Measurements from ENCODE around the gene POLRMT.
A peak's percentile ranks its signal among the peaks of the same experiment; 100 is the strongest.

POLRMT gene

DNA sequence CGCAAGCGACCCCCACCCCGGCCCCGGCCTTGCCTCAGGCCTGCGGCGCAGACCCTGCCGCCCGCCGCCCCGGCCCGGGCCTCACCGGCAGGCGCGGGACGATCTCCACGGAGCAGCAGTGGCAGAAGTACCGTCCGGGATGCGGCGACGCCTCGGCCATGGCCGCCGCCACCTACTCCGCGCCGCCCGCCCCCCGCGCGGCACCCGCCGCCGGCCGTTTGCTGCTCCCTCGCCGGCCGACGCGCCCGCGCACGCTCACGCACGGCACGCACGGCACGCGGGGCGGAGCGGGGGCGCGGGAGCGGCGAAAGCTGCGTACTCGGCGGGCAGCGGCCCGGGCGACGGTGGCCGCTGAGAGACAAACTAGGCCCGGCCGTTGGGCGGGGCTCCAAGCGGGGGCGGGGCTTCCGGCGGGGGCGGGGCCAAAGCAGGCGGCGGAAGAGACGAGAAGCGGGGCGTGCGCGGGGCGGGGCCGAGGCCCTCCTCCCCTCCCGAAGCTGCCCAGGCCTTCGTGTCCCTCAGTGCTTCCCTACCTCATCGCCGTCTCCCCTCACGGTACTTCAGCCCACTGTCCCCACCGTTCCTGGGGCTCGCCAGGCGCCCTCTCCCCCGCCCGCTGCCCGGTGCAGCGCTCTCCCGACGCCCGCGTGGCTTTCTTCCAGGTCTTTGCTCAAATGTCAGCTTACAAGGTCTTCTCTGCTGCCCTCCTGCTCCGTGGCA, 29.8 kb upstream of the POLRMT start, which contains the start of gene RNF126:
Gene RNF126 (minus strand): TSS at position 253 of the 720 bp plus-strand sequence. CDS start 93 bp downstream, at position 160.
- peak; percentile 92 for DNase-seq

DNA sequence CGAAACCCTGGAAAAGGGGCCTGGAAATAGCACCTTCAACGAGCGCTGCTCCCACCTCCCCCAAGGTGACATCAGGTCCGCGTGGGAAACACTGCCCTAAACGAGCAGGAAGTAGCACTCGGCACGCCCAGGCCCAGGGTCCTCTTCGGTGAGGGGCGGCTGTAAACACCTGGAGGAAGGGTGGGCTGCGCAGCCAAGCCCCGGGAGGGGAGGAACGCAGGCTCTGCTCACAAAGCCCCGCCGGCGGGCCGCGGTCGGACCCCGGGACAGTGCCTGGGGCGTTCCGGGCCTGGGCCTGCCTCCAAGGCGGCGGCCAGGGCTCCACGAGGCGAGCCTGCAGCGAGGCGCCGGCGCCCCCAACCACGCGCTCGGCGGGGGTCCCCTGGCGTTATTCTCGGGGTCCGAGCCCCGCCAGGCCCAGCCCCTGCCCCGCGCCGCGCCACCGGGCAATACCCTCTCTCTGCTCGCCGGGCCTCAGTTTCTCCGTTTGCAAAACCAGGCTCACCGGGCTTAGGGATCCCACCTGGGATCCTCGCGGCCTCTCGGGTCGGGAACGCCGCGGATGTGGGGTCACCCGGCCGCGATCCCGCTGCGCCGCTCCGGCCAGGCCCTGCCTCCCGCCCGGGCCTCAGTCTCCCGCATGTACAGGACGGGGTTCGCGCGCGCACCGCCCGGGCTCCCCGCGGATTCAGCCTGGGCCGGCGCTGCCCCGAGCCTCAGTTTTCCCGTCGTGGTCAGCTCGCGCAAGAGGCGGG, 29.0 kb upstream of the POLRMT start:
- DNase-seq = peak; percentile 35 to 65

DNA sequence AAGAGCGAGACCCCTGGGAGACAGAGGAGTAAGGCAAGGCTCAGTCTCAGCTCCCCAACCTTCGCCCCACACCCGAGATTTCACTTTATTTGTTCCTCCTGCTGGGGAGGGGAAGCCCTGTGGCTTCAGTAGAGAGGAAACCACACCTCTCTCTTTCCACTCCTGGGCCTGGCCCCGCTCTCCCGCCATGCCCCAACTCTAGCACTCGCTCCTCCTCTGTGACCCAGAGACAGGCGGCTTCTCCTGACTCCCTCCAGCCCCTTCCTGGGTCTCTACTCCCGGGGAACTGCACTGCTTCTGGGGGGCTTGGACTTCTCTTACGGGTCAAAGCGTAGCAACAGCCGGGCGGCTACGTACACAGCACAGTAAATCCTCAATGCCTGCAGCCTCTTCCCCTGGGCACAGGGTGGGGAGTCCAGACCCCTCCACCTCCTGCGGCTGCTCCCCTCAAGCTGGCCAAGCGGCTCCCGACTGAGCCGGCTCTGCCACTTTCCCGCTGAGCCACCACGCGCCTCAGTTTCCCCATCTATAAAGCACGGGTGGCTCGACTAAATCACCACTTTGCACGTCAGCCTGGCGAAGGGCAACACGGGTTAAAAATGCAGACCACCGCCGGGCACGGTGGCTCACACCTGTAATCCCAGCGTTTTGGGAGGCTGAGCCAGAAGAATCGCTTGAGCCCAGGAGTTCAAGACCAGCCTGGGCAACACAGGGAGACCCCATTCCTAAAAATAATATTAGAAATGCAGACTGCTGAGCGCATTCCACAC, 28.3 kb upstream of the POLRMT start:
- DNase-seq = no peak

DNA sequence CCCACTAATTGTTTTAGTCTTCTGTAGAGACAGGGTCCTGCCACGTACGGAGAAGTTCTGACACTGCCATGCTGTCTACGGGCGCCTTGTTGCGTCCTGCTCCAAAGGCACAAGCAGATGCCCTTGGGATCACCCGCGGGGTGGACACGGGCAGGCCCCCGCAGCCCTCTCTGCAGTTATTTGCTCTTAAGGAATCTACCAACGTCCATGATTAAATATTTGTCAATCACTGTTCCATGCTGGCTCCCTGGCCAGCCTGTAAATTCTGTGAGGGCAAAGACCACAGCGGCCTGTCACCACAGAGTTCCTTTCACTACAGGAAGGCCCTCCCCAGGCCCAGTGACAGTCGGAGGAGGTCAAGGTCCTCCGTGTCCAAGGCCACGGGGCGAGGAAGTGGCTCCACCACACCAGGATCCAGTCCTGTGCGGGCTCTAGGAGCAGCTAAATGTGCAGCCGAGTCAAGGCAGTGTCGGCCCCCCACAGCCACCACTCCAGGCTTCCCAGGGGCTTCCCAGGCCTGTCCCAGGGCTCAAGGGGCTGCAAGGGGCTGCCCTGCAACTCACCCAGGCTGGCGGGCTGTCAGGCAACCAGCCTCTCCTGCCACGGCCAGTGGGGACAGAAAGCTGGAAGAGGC, 27.6 kb upstream of the POLRMT start:
- no peak for DNase-seq

DNA sequence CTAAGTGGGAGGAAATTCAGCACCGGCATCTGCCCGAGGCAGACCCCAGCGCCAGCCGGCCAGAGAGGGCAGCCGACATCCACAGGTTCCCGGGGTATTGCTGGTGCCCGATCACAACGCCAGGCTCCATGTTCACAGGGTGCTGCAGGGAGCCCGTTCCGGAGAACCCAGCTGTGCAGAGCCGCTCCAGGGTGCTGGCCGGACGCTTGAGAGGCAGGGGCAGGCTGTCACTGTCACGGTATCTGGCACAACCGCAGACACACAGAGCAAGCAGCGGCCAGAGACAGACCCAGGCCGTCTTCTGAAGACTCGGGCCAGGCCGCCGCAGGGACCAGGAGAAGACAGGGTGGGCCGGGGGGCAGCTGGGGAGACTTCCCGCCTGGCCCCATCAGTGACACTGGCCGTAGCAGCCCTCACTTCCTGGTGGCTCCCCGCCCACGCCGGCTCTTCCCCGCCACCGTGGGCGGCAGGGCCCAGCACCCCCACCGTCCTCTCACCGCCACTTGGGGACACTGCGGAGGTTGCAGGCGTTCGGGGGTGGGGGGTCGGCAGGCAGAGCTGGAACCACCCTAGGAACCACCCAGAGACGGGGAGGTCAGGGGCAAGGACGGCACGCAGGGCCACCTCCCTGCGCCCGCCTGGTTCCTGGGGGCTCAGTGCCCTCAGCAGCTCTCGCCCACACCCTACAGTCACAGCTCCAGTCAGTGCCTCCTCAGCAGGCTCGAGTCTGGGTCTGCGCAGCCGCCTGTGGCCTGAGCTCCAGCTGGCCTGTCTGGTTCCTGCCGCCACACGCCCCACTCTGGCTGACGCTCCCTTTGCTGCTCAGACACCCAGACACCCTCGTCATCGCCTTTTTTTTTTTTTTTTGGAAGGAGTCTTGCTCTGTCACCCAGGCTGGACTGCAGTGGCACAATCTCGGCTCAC, 25.8 kb upstream of the POLRMT start:
- DNase-seq = no peak

DNA sequence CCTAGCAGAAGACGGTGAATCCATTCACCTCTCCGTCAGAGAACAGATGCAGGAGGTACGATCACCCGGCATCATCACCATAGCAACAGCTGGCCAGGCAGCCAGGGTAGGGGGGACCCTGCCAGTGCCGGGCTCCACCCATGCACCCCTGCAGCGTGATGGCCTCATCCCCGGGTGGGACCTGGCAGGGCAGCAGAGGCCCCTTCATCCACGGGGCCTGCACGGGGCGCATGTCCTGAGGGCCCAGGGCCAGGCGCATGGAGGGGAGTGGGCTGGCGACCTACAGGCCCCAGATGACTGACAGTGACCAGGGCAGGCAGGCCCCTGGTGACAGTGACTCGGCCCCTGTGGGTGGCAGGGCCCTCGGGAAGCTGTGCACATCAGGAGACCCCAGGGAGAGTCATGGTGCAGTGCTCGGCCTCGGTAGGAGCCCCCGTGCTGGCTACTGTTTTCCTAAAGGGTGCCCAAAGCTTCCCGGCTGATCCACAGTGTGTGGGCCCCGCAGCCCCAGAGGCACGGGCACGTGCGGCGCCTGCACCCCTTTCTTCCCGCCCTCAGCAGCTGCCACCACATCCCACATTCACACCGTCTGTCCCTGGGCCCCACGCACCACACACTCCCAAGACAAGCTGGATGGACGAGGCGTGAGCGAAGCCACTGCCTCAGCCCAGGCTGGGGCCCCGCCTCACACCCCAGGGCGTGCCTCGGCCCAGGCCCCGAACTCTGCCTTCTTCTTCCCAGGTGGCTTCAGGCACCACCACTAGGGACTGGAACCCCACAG, 24.9 kb upstream of the POLRMT start:
- DNase-seq = no peak

DNA sequence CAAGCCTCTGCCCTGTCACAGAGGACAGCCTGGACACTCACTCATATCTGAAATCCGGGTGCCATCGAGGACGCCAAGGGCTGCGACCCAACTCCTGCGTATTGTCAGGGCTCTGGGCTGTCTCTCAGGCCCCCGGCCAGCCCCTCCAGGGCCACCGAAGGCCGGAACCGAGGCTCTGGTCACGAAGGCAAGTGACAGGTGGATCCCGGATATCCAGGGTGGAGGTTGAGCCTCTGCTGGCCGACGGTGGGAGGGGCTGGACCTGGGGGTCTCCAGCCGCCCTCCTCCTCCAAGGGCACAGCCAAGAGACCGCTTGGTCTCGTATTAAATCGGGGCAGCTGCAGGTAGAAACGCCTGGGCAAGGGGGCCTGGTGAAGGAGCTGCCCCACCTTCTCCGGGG, 24.3 kb upstream of the POLRMT start:
- no peak for DNase-seq

DNA sequence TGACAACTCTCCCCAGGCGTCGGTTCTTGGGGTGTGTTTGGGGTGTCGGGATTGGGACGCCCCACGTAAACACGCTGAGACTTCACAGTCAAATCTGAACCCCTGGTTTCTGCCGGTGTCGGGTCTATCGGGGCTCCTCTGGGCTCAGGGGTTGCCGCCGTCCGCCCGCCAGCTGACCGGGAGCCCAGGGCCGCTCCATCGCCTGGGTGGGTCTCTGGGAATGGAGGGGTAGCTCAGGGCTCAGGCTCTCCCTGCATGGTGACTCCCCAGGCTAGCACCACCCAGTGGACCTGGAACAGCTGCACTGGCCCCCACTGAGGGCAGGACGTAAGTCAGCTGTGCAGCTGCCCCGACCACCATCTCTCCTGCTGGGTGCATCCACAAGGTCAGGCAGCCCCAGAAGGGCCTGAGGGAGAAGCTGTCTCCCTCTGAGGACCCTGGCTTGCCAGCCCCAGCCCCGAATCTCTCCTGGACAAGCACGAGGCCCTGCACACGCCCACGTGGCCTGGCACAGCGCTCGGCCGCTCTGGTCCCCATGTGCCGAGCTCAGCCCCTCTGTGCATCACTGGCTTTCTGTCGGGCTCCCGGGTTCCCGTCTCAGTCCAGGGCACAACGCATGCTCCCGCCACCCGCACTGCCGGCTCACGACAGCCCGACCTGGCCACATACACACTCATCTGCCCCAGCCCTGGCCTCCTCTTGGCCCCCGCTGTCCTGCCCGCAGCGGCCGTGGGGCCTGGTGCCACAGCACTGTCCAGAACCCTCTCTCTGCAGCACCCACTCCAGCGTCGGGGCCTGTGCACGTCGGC, 23.6 kb upstream of the POLRMT start:
- DNase-seq = no peak

DNA sequence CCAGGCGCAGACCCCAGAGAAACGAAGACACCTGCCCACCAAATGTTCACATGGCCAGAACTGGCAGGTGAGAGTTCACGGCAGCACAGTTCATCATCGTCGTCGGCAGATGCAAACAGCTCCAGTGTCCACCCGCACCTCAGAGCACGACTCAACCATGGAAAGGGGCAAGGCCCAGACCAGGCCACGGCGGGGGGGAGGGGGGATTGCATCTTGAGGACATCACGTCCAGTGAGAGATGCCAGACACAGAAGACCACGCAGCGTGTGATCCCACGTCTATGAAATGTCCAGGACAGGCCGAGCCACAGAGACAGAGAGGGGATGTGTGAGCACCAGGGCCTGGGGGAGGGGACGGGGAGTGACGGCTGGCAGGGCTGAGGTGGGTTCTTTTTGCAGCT, 22.4 kb upstream of the POLRMT start:
- no peak for DNase-seq

DNA sequence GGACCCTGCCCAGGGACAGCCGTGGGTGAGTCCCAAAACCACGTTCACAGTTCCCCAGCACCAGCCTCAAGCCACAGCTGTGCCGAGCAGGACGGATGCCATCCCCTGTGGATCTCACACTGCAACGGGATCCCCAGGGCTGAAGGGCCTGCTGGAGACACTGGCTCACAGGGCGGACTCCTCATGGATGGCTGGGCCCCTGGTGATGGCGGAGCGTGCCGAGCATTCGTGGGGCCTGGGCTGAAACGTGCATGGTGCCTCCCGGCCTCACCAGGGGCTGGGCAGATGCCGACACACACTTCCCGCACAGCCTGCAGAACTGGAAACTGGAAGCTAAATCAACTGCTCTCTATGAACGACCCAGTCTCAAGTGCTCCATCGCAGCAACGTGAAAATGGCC, 20.1 kb upstream of the POLRMT start:
- no peak for DNase-seq

DNA sequence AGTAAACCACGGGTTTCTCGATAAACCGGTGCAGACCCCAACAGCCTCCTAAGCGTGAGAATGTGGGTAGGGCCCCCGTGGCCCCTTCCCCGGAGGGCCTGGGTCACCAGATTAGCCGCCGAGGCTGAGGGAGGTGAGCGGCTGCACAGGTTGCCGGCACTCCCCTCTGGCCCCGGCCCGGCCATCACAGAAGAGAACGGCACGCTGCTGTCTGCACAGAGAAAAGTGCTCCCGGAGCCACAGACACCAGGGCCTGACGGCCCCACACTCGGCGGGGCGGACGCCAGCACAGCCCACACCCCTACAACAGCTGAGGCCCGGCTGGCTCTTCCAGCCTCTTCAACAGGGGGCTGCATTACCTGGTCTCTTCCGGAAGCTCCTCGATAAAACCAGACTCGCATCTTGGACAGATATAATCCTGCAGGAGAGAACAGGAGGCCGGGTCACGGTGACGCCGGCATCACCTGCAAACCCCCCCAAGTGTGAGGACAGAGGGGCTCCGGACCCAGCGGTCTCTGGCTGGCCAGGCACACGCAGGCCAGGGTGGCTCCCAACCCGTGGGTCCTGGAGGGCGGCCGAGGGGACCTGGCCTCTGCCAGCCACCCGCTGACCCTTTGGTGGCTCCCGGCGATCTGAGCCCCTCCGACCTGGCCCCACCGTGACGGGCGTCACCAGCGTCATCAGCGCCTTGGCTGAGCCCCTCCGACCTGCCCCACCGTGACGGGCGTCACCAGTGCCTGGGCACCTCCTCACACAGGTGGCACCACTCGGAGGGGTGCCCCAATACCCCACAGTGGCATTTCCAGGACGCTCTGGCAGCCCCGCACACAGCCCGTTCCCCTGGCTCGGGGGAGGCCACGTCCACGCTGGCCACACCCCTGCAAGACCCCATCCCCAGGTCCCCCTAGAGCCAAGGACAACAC, 19.4 kb upstream of the POLRMT start:
- no peak for DNase-seq

DNA sequence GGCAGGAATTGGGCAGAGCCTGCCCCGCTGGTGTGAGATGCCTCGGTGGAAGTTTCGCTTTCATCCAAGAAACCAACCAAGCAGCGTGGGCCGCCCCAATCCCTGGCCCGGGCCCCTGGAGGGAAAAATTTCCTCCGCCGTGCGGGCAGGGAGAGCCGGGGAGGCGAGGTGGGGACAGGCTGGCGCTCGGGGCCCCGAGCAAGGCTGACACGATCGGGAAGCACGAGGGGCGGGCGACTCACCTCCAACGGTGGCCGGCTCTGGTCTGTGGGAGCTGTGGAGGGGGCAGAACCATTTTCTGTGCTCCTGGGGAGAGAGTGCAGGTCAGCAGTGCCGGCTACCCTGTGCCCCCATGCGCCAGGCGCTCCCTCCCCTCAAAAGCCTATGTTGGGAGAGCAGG, 18.7 kb upstream of the POLRMT start:
- no peak for DNase-seq

DNA sequence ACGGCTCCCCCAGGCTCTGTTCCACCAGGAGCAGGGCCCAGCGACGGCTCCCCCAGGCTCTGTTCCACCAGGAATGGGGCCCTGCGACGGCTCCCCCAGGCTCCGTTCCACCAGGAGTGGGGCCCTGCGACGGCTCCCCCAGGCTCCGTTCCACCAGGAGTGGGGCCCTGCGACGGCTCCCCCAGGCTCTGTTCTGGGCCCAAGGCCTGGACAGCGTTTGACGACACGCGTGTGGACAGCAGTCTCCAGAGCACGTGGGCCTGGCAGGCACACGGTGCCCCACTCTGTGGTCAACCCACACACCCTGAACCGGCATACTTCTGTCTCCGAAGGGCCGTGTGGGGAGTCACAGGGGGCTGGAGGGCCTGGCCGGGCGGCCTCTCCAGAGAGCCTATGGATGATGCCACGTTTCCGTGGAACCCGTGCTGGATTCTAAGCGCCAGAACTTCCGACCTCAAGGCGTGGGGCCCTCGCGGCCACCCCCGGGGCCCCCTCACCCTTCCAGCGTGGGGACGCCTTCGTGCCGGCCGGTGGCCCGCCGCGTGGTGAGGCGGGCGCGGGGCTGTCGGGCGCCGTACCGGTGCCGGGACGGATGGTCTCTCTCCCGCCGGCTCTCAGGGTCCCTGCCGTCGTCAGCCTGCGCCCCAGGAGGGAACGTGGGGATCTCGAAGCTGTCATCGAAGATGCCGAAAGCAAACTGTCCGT, 17.9 kb upstream of the POLRMT start:
- DNase-seq = no peak

DNA sequence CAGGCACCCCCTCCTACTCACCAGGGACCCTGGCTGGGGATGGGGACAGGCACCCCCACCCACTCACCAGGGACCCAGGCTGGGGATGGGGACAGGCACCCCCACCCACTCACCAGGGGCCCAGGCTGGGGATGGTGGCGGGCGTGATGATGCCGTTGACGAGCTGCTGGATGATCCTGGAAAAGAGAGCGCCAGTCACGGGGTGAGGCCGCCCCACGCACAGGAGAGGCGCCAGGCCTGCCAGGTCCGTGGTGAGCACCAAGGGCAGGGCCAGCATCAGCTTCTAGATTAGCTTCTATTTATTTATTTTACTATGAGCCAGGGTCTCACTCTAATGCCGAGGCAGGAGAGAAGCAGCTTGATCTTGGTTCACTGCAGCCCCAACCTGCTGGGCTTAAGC, 16.8 kb upstream of the POLRMT start:
- no peak for DNase-seq

DNA sequence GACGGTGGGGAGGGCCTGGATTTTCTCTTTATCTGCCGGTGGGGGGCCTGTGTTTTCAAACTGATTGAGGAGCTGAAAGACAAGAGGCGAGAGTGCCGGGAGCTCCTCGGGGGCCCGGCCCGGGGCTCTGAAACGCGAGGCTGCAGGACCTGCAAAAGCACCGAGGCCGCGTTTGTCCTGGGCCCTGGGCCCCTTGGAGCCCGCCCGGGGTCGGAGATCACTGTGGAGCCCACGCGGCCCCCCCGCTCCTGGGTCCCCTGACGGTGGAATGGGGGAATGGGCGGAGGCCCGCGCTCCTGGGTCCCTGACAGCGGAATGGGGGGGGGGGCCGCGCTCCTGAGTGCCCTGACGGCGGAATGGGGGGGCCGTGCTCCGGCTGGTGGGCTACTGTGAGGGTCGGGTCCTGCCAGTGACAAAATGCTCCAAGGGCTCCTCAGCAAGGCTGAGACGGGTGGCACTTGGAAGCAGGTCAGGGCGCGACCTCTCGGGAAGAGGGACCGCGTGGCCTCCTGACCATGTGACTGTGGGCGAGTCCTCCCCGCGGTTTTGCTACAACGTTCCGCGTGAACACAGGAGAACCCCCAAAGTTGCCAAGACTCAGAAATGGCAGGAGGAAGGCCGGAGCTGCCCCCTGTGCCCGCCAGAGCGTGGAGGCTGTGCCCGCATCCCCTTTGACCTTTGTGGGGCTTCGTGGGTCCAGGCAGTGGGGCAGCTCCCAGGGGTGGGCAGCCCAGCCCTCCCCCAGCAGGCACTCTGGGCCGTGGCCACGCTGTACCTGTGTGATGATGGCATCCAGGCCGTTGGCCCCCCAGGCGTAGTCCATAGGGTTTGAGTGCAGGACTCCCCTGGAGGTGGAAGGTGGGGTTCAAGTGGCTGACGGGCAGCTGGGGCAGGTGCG, 15.8 kb upstream of the POLRMT start:
- DNase-seq = no peak

DNA sequence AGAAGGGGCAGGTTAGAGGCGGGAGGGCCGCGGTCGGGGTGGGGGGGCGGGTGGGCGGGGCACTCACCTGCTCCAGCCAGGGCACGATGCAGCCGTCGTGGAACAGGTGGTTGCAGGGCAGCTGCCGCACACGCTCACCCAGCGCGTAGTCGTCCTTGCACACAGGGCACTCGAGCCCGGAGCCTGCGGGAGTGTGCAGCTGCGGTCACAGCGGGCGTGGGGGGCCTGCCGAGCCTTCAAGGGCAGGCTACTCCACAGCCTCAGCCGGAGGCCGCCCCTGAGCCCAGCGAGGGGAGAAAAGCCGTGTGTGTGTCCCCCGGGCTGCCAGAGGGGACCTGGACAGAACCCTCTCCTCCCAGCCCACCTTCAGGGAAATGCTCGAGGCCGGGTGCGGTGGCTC, 15.0 kb upstream of the POLRMT start:
- no peak for DNase-seq

DNA sequence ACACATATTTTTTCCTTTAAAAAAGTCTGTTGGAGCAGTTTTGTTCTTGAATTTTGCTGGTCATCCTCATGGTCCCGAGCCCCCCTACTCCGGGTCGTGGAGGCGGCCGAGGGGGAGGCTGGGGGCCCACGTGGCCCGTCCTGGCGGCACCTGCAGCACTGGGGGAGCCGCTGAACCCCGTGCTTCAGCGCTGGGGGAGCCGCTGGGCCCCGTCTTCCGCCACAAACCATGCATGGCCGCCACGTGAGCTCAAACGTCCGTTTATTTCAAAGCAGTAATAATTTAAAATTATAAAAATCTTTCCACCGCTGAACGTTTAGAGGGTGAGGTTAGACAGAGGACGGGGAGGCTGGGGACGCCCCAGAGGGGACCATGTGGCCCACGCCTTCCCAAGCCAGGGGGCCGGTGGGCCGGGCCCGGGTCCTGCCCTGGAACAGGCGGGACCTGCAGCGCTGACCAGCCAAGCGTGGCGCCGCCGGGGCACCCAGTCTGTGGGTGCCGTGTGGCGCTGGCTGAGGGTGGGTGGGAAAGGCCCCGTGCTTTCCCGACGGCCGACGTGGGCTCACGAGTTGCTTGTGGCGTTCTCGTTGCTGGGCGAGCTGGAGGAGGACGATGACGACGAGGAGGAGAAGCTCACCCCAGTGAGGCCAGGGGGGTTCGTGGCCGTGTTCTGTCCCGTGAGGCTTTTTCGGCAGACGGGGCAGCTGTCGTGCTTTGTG, 14.4 kb upstream of the POLRMT start:
- DNase-seq = no peak
